ENCODE results near the gene SCGB1A1. TPM values are rescaled to one million over a fixed set of nuclear protein-coding genes. Genes with fewer than 3 reads are reported as not detected.

SCGB1A1 gene
- total RNA-seq, 3 donors from 2014 or later: not detected

DNA sequence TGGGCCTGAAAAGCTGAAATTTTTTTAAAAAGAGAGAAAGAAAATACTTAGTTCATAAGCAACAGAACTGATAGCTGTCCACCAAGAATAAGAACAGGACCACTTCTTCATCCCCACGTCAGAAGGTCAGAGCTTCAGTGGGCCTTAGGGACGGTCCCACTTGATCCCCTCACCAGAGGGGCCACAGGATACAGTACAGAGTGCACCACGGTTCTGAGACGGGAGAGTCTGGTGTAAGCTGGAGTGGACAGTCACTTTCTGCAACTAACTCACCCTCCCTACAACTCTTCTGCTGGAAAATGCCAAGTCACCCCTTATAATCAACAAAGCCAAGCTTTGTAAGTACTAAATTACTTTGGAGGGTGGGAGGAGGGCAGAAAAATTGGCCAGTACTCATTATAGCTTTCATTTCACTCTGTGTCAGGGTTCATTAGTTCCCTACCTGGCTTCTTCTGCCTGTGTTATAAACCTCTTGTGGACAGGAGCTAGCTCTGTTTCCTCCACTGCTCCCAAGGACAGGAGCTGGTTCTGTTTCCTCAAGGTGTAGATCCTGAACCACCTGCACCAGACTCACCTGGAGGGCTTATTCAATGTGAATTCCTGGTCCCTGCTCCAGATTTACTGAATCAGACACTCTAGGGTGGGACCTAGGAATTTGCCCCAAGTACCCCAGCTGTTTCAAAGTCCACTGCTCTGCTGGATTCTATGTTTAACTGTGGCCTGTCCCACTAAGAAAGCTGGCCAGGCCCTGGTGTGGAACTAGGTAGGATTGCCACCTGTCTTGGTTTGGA is 39.6 kb downstream of the SCGB1A1 start:
- no peak overlapping the region for H3K4me3 ChIP-seq
- H3K27ac ChIP-seq: peak overlapping the region; percentile 23 to 50
- no peaks in the 10 kb centered on the region for H3K4me1 ChIP-seq
- DNase-seq (ENCODE audit: low spot score in 2 of 2): no peak
- no peaks in the 10 kb centered on the region for H3K27me3 ChIP-seq
- no peaks in the 10 kb centered on the region for H3K36me3 ChIP-seq
- intact Hi-C loops (cut with DNase I; ENCODE audit: low total_unique reads): loop anchor here (1.0 kb wide), 1 partner anchor 21 kb away; no protein-coding TSS in a partner anchor
- no peaks in the 10 kb centered on the region for H3K9me3 ChIP-seq
- no peak for TF ChIP-seq CTCF (IDR thresholded peaks at IDR 0.05)
- TF ChIP-seq POLR2AphosphoS5 (IDR thresholded peaks at IDR 0.05): no peak
- no peak for TF ChIP-seq POLR2A (IDR thresholded peaks at IDR 0.05)

DNA sequence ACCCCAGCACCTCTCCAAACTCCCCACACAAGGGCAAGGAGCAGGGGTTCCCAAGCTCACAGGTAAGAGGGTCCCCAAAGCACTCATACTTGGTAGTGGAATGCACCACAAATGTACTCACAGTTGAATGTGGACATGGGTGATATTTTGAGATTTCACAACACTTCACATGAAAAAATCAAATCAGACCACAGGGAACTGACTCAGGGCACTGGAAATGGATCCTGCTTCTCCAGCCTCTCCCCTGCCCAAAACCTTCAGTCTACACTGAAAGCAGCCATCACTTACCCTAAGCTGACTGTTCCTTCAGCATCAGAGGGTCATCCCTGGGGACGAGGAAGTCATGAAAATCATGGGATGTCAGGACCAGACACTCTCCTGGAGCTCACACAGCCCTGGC is 40.2 kb downstream of the SCGB1A1 start:
- Histone ChIP-seq H3K27ac (peak overlapping the region; percentile 23 to 50), H3K27me3 (no peaks in the 10 kb centered on the region), H3K9me3 (no peaks in the 10 kb centered on the region), H3K4me3 (no peak overlapping the region), H3K36me3 (no peaks in the 10 kb centered on the region), H3K4me1 (no peaks in the 10 kb centered on the region)
- TF ChIP-seq POLR2A (IDR thresholded peaks at IDR 0.05) (no peak), POLR2AphosphoS5 (IDR thresholded peaks at IDR 0.05) (no peak), CTCF (IDR thresholded peaks at IDR 0.05) (no peak)
- DNase-seq (ENCODE audit: low spot score in 2 of 2): no peak
- intact Hi-C loops (cut with DNase I; ENCODE audit: low total_unique reads): no loop called here

DNA sequence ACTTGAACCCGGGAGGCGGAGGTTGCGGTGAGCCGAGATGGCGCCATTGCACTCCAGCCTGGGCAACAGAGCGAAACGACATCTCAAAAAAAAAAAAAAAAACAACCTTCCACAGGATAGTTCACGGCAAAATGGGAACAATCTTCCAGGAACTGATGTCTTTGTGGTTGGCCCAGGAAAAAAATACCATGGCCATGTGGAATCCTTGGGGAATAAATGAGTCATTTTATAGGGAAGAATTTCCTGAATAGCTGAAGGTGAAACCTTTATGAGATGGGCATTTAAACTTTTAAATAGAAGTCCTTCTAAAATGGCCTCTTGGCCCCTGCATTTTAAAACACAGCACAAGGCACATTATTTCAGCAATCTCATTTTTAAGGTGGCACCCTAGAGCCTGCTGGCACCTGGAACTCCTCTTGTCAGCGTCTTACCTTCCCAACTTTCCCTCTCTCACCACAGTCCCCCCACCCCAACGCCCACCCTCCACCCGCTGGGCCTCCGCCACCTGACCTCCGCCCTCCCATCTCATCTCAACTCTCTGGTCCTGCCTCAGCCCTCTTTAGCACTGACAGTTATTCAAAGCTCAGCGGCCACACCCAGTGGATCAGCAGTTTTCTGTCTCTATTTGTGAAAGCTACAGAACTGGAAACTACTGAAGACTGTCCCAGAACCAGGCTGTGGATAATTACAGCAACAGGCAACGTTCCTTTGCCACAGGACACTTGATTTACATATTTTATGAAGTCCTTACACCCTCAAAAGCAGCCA is 43.1 kb downstream of the SCGB1A1 start:
- TF ChIP-seq POLR2A (IDR thresholded peaks at IDR 0.05) (no peak), CTCF (IDR thresholded peaks at IDR 0.05) (no peak), POLR2AphosphoS5 (IDR thresholded peaks at IDR 0.05) (no peak)
- H3K4me1 ChIP-seq: no peaks in the 10 kb centered on the region
- H3K27ac ChIP-seq: no peak overlapping the region
- H3K27me3 ChIP-seq: no peaks in the 10 kb centered on the region
- no peaks in the 10 kb centered on the region for H3K36me3 ChIP-seq
- DNase-seq (ENCODE audit: low spot score in 2 of 2): no peak
- no peaks in the 10 kb centered on the region for H3K9me3 ChIP-seq
- H3K4me3 ChIP-seq: no peak overlapping the region
- intact Hi-C loops (cut with DNase I; ENCODE audit: low total_unique reads): no loop called here

DNA sequence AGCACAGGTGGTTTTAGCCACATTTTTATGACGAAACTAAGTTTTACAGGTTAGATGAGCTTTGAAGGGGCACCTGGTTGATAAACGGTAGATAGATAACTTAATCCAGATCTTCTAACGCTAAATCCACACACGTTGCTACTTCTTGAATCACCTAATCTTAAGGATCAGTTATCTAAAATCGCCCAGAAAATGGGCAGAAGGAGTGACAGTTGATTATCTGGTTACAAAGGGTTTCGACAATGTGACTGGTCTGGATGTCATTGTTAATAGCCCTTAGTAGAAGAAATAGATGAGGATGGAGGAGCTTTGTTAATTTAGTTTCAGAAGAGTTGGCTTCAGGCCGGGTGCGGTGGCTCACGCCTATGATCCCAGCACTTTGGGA is 43.7 kb downstream of the SCGB1A1 start:
- no peak for DNase-seq (ENCODE audit: low spot score in 2 of 2)
- no peak overlapping the region for H3K4me3 ChIP-seq
- H3K9me3 ChIP-seq: no peaks in the 10 kb centered on the region
- H3K4me1 ChIP-seq: no peaks in the 10 kb centered on the region
- intact Hi-C loops (cut with DNase I; ENCODE audit: low total_unique reads): no loop called here
- no peaks in the 10 kb centered on the region for H3K36me3 ChIP-seq
- TF ChIP-seq CTCF (IDR thresholded peaks at IDR 0.05) (no peak), POLR2A (IDR thresholded peaks at IDR 0.05) (no peak), POLR2AphosphoS5 (IDR thresholded peaks at IDR 0.05) (no peak)
- H3K27ac ChIP-seq: no peak overlapping the region
- no peaks in the 10 kb centered on the region for H3K27me3 ChIP-seq

DNA sequence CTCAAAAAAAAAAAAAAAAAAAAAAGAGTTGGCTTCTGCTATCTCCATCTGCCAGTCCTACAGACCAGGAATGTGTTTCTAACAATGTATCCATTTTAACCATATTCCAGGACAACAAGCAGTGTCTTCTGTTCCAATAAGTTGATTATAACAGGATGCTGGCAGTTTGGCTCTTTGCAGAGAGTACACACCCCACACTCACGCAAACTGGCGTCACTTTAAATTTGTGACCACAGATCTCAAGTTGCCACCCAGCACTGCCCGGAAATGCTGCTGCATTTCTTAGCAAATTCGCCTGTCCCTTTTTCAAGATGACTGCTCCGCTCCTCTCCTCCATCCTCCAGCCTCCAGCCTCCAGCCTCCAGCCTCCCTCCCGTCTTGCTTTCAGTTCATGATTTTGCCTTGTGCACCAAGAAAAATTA is 44.3 kb downstream of the SCGB1A1 start:
- Histone ChIP-seq H3K27me3 (no peaks in the 10 kb centered on the region), H3K4me3 (no peak overlapping the region), H3K36me3 (no peaks in the 10 kb centered on the region), H3K27ac (no peak overlapping the region), H3K9me3 (no peaks in the 10 kb centered on the region), H3K4me1 (no peaks in the 10 kb centered on the region)
- intact Hi-C loops (cut with DNase I; ENCODE audit: low total_unique reads): no loop called here
- TF ChIP-seq POLR2AphosphoS5 (IDR thresholded peaks at IDR 0.05) (no peak), CTCF (IDR thresholded peaks at IDR 0.05) (no peak), POLR2A (IDR thresholded peaks at IDR 0.05) (no peak)
- DNase-seq (ENCODE audit: low spot score in 2 of 2): no peak

Measured in breast epithelium (tissue), 4 donors.